ENCODE measurements around the gene ARHGDIA. TPM values are rescaled to one million over a fixed set of nuclear protein-coding genes. Genes with fewer than 3 reads are reported as not detected.
"Not testable (repeated sequence)": the region's sequence is repeated elsewhere in the genome, so short reads cannot be mapped to it uniquely, and the experiment has no call there.

The ARHGDIA gene
- polyA plus RNA-seq (2013, experiment 1 of 2): 494 TPM
- polyA plus RNA-seq (2013, experiment 2 of 2): 496 TPM

GRCh38 chr17:81870981-81871386 lies at the start of gene ARHGDIA:
TSS of gene ARHGDIA (minus strand) at chr17:81871337. CDS start at chr17:81869930, 1,407 bp downstream.
- H3K36me3 ChIP-seq (ENCODE audit: control insufficient read depth in 1 of 2, insufficient read depth in 2 of 2, low read depth in 1 of 2, low read length in 2 of 2): peaks cover 21 to 44% of the 10 kb centered on the region in 2 experiments

GRCh38 chr17:81918832-81919545 lies 47.9 kb upstream of the ARHGDIA start:
- H3K9me3 ChIP-seq (ENCODE audit: control insufficient read depth, low read length): no peaks in the 10 kb centered on the region
- no peak overlapping the region for H4K8ac ChIP-seq (ENCODE audit: low read length)
- H3K36me3 ChIP-seq (ENCODE audit: control insufficient read depth in 1 of 2, insufficient read depth in 2 of 2, low read depth in 1 of 2, low read length in 2 of 2): peaks cover 62 to 65% of the 10 kb centered on the region in 2 experiments
- no peak overlapping the region for H2BK5ac ChIP-seq (ENCODE audit: low read depth, low read length, poor library complexity, severe bottlenecking)
- DNase-seq: no peak
- H2BK12ac ChIP-seq (ENCODE audit: low read length in 2 of 2): no peak overlapping the region
- H3K4me1 ChIP-seq (ENCODE audit: control insufficient read depth, insufficient read depth, low read depth, low read length): peaks cover 37% of the 10 kb centered on the region
- no peak overlapping the region for H2AK5ac ChIP-seq (ENCODE audit: low read length, severe bottlenecking)
- H3K4me3 ChIP-seq (ENCODE audit: insufficient read depth in 1 of 2, low read depth in 1 of 2, low read length in 2 of 2): no peak overlapping the region
- no peak overlapping the region for H3K23ac ChIP-seq (ENCODE audit: low read length in 2 of 2)
- H2BK15ac ChIP-seq (ENCODE audit: low read depth, poor library complexity, severe bottlenecking): no peak overlapping the region
- no peak overlapping the region for H2AFZ ChIP-seq (ENCODE audit: low read depth, low read length)
- no peak overlapping the region for H2BK120ac ChIP-seq (ENCODE audit: low read depth, low read length)
- H3K14ac ChIP-seq (ENCODE audit: low read length in 2 of 2): no peak overlapping the region
- no peak overlapping the region for H3K18ac ChIP-seq (ENCODE audit: low read depth in 1 of 2, low read length in 2 of 2)
- WGBS: 94% methylated on average over 14 of the region's 15 CpGs
- H3K27me3 ChIP-seq (ENCODE audit: control insufficient read depth in 1 of 2, insufficient read depth in 1 of 2, low read length in 2 of 2): no peaks in the 10 kb centered on the region
- H3K4ac ChIP-seq (ENCODE audit: low read depth in 1 of 2, low read length in 2 of 2): no peak overlapping the region
- peaks cover 25% of the 10 kb centered on the region for H3K79me1 ChIP-seq (replicated peaks; ENCODE audit: low read length, poor library complexity, severe bottlenecking)
- H4K91ac ChIP-seq (ENCODE audit: low read length): no peak overlapping the region
- H3K27ac ChIP-seq (ENCODE audit: low read length, poor library complexity, severe bottlenecking): no peak overlapping the region
- H3K4me2 ChIP-seq (ENCODE audit: low read length, poor library complexity, severe bottlenecking): no peak overlapping the region
- no peak overlapping the region for H3K9ac ChIP-seq (ENCODE audit: low read length)

More at GRCh38 chr17:81870981-81871386, at the start of gene ARHGDIA:
- Histone ChIP-seq H2AK5ac (ENCODE audit: low read length, severe bottlenecking) (peak within 1 kb of the TSS; percentile 79), H4K91ac (ENCODE audit: low read length) (peak within 1 kb of the TSS; percentile 100), H3K9me3 (ENCODE audit: control insufficient read depth, low read length) (no peaks in the 10 kb centered on the region), H2BK12ac (ENCODE audit: low read length in 2 of 2) (peak within 1 kb of the TSS; percentile 80 to 81), H2BK15ac (ENCODE audit: low read depth, poor library complexity, severe bottlenecking) (peak within 1 kb of the TSS; percentile 100), H3K27me3 (ENCODE audit: control insufficient read depth in 1 of 2, insufficient read depth in 1 of 2, low read length in 2 of 2) (no peaks in the 10 kb centered on the region), H3K4me1 (ENCODE audit: control insufficient read depth, insufficient read depth, low read depth, low read length) (peaks cover 51% of the 10 kb centered on the region), H2AFZ (ENCODE audit: low read depth, low read length) (peak within 1 kb of the TSS; percentile 85), H3K4ac (ENCODE audit: low read depth in 1 of 2, low read length in 2 of 2) (peak within 1 kb of the TSS; percentile 99 to 100), H3K4me2 (ENCODE audit: low read length, poor library complexity, severe bottlenecking) (peak within 1 kb of the TSS; percentile 86), H3K18ac (ENCODE audit: low read depth in 1 of 2, low read length in 2 of 2) (peak within 1 kb of the TSS; percentile 100), H3K14ac (ENCODE audit: low read length in 2 of 2) (peak within 1 kb of the TSS; percentile 77 to 99), H3K4me3 (ENCODE audit: insufficient read depth in 1 of 2, low read depth in 1 of 2, low read length in 2 of 2) (peak within 1 kb of the TSS; percentile 83 to 88), H3K27ac (ENCODE audit: low read length, poor library complexity, severe bottlenecking) (peak within 1 kb of the TSS; percentile 83), H3K79me1 (replicated peaks; ENCODE audit: low read length, poor library complexity, severe bottlenecking) (peaks cover 12% of the 10 kb centered on the region), H2BK5ac (ENCODE audit: low read depth, low read length, poor library complexity, severe bottlenecking) (peak within 1 kb of the TSS; percentile 94), H3K9ac (ENCODE audit: low read length) (peak within 1 kb of the TSS; percentile 92), H2BK120ac (ENCODE audit: low read depth, low read length) (peak within 1 kb of the TSS; percentile 100), H4K8ac (ENCODE audit: low read length) (peak within 1 kb of the TSS; percentile 100), H3K23ac (ENCODE audit: low read length in 2 of 2) (peak within 1 kb of the TSS in 1 of 2 experiments; percentile 98)
- WGBS: under 1% methylated on average over 20 of the region's 64 CpGs
- DNase-seq: no peak

GRCh38 chr17:81918333-81918669 lies 47.2 kb upstream of the ARHGDIA start:
- H3K18ac ChIP-seq (ENCODE audit: low read depth in 1 of 2, low read length in 2 of 2); H3K27me3 ChIP-seq (ENCODE audit: control insufficient read depth in 1 of 2, insufficient read depth in 1 of 2, low read length in 2 of 2); DNase-seq; H4K91ac ChIP-seq (ENCODE audit: low read length); H3K9me3 ChIP-seq (ENCODE audit: control insufficient read depth, low read length); H2BK5ac ChIP-seq (ENCODE audit: low read depth, low read length, poor library complexity, severe bottlenecking); H3K9ac ChIP-seq (ENCODE audit: low read length); H2AK5ac ChIP-seq (ENCODE audit: low read length, severe bottlenecking); H3K27ac ChIP-seq (ENCODE audit: low read length, poor library complexity, severe bottlenecking); H3K23ac ChIP-seq (ENCODE audit: low read length in 2 of 2); H4K8ac ChIP-seq (ENCODE audit: low read length); H2BK15ac ChIP-seq (ENCODE audit: low read depth, poor library complexity, severe bottlenecking); H3K4ac ChIP-seq (ENCODE audit: low read depth in 1 of 2, low read length in 2 of 2); H2AFZ ChIP-seq (ENCODE audit: low read depth, low read length); H3K14ac ChIP-seq (ENCODE audit: low read length in 2 of 2); H2BK120ac ChIP-seq (ENCODE audit: low read depth, low read length); H2BK12ac ChIP-seq (ENCODE audit: low read length in 2 of 2): not testable (repeated sequence)
- peaks cover 32% of the 10 kb centered on the region for H3K4me1 ChIP-seq (ENCODE audit: control insufficient read depth, insufficient read depth, low read depth, low read length)
- peaks cover 69 to 72% of the 10 kb centered on the region in 2 experiments for H3K36me3 ChIP-seq (ENCODE audit: control insufficient read depth in 1 of 2, insufficient read depth in 2 of 2, low read depth in 1 of 2, low read length in 2 of 2)
- H3K79me1 ChIP-seq (replicated peaks; ENCODE audit: low read length, poor library complexity, severe bottlenecking): peaks cover 31% of the 10 kb centered on the region
- H3K4me2 ChIP-seq (ENCODE audit: low read length, poor library complexity, severe bottlenecking): peak overlapping the region; percentile 48
- WGBS: 51% methylated on average over 9 of the region's 9 CpGs
- H3K4me3 ChIP-seq (ENCODE audit: insufficient read depth in 1 of 2, low read depth in 1 of 2, low read length in 2 of 2): peak overlapping the region in 1 of 2 experiments; percentile 80

- Histone ChIP-seq H3K18ac (ENCODE audit: low read depth in 1 of 2, low read length in 2 of 2) (peak within 1 kb of the TSS in 1 of 2 experiments; percentile 16), H2BK12ac (ENCODE audit: low read length in 2 of 2) (no peak within 1 kb of the TSS), H3K14ac (ENCODE audit: low read length in 2 of 2) (peak within 1 kb of the TSS in 1 of 2 experiments; percentile 64), H3K4ac (ENCODE audit: low read depth in 1 of 2, low read length in 2 of 2) (peak within 1 kb of the TSS in 1 of 2 experiments; percentile 27), H3K79me1 (replicated peaks; ENCODE audit: low read length, poor library complexity, severe bottlenecking) (peaks cover 33% of the 10 kb centered on the region), H4K91ac (ENCODE audit: low read length) (peak within 1 kb of the TSS; percentile 12), H3K23ac (ENCODE audit: low read length in 2 of 2) (peak within 1 kb of the TSS in 1 of 2 experiments; percentile 76), H4K8ac (ENCODE audit: low read length) (peak within 1 kb of the TSS; percentile 62), H3K9ac (ENCODE audit: low read length) (peak within 1 kb of the TSS; percentile 85), H3K9me3 (ENCODE audit: control insufficient read depth, low read length) (no peaks in the 10 kb centered on the region), H2BK120ac (ENCODE audit: low read depth, low read length) (no peak within 1 kb of the TSS), H3K4me2 (ENCODE audit: low read length, poor library complexity, severe bottlenecking) (peak within 1 kb of the TSS; percentile 84), H3K27me3 (ENCODE audit: control insufficient read depth in 1 of 2, insufficient read depth in 1 of 2, low read length in 2 of 2) (no peaks in the 10 kb centered on the region), H2BK5ac (ENCODE audit: low read depth, low read length, poor library complexity, severe bottlenecking) (no peak within 1 kb of the TSS), H3K4me3 (ENCODE audit: insufficient read depth in 1 of 2, low read depth in 1 of 2, low read length in 2 of 2) (peak within 1 kb of the TSS; percentile 80 to 90), H2AFZ (ENCODE audit: low read depth, low read length) (peak within 1 kb of the TSS; percentile 14), H3K27ac (ENCODE audit: low read length, poor library complexity, severe bottlenecking) (no peak within 1 kb of the TSS), H3K4me1 (ENCODE audit: control insufficient read depth, insufficient read depth, low read depth, low read length) (peaks cover 27% of the 10 kb centered on the region), H3K36me3 (ENCODE audit: control insufficient read depth in 1 of 2, insufficient read depth in 2 of 2, low read depth in 1 of 2, low read length in 2 of 2) (peaks cover 70 to 75% of the 10 kb centered on the region in 2 experiments), H2AK5ac (ENCODE audit: low read length, severe bottlenecking) (no peak within 1 kb of the TSS), H2BK15ac (ENCODE audit: low read depth, poor library complexity, severe bottlenecking) (no peak within 1 kb of the TSS)
- DNase-seq: peak; percentile 65
- under 1% methylated on average over 55 of the region's 94 CpGs for WGBS
These were observed 46.6 kb upstream of the ARHGDIA start, which contains the start of gene SIRT7 for GRCh38 chr17:81917565-81918332. TSS of gene SIRT7 (minus strand) at chr17:81918176. CDS start at chr17:81918131, 45 bp downstream.

Data from mesenchymal stem cell (in vitro differentiated cells and primary cell).